HG03025 (cell line): ENCODE measurements around the gene OPRD1.
"Not testable (repeated sequence)": the region's sequence is repeated elsewhere in the genome, so short reads cannot be mapped to it uniquely, and the experiment has no call there.

Experiments used
- ATAC-seq: cut with Tn5 transposase; IDR thresholded peaks from one replicate; pipeline ENCODE4 v1.9.1; 2021; ENCODE audit warnings: mild to moderate bottlenecking, moderate library complexity; ENCODE audit not compliant: unreplicated experiment, low FRiP score

Gene OPRD1

DNA sequence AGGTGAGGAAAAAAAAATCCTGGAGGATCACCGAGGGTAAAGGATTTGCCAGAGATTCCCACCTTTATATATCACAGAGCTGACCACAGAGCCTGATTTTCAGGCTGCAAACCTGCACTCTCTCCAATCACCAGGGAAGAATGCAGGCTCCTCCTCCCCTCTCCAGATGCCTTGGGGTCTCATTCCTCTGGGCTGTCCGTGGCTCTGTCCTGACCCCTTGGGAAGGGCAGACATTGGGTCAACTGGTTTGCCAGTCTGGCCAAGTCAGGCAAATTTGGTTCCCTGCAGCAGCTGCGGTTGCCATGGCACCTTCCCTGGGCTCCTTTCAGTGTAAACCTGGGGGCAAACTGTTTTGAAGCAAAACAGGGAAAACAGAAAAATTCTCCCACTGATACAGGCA is 11.6 kb upstream of the OPRD1 start:
- ATAC-seq = no peak

DNA sequence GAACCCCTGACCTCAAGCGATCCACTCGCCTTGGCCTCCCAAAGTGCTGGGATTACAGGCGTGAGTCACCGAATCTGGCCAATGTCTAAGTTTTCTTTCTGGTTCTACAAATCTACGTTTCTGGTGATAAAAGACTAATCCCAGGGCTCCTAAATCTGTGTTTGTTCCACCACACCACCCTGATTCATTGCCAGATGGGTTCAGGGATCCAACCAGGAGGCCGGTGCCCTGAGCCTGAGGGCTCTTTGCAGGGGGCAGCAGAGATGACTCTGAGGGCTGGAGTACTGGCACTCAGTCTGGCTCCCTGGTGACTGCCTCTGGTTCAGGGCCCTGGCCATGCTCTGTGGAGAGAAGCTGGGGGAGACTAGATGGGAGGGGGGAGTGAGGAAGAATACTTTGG is 10.5 kb upstream of the OPRD1 start:
- ATAC-seq = no peak

DNA sequence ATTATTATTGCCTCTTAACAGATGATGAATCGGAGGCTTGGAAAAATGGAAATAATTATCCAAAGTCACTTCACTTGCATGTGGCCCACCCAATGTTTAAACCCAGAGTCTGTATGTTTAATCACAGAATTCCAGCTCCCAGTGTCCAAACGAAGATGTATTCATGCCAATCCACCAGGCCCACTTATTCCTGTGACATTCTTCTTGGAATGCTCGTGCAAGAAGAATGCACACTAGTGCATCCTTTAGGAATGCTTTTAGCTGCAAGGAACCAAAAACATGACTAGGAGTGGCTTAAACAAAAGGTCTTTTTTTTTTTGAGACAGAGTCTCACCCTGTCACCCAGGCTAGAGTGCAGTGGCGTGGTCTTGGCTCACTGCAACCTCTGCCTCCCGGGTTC is 8.9 kb upstream of the OPRD1 start:
- no peak for ATAC-seq

DNA sequence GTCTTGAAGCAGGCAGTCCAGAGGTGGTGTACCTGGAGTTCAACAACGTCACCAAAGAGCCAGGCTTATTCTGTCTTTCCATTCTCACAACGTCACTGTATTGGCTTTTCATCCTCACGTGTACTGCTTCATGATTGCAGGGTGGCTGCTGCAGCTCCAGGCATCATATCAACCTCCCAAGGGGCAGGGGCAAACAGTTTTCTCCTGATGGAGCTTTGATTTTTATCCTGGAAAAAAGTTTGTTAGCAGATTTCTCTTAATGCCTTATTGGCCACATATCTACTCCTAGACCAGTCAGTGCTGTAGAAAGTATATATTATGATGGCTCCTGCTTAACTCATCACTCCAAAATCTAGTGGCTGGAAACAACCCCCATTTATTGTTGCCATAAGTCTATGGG is 8.3 kb upstream of the OPRD1 start:
- no peak for ATAC-seq

DNA sequence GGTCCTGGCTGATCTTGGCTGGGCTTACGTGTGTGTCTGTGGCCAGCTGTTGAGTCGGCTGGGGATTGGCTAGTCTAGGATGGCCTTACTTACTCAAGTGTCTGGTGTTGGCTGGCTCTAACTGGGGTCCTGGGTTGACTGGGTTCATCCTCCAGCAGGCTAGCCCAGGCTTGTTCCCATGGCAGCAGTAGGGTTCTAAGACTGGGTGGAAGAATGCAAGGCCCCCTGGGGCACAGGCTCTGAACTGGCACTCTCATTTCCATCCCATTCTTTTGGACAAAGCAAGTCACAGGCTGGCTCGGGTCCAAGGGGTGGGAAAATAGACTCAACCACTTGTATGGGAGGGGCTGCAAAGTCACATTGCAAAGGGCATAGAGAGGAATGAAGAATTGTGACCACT is 7.9 kb upstream of the OPRD1 start:
- no peak for ATAC-seq

DNA sequence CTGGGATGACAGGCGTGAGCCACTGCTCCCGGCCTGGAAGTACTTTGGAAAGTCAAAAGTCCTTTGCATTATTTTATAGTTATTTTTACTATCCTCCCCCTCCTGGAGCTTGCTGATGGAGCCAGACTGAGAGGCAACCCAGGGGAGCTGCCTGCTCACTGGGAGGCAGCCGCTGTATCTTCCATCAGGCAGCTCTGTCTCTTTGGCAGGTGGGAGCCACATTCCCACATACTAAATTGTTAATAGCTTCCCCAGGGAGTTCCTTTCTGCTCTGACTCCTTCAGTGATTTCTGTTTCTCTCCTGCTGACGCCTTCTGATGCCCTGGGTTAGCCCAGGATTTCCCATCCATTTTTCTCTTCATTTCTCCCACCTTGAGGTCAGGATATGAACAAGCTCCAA is 4.9 kb upstream of the OPRD1 start:
- no peak for ATAC-seq

DNA sequence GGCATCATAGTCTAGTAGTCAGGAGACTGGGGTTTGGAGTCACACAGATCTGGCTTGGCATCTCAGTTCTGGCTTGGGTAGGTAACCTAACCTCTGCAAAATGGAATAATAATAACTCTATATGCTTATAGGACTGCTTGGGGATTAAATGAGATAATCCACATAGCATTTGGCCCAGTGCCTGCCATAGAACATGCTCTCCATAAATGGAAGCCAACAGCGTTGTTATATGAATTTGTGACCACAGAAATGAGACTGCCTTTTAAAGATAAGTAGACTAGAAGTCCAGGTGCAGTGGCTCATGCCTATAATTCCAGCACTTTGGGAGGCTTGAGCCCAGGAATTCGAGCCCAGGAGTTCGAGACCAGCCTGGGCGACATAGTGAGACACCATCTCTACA is 4.0 kb upstream of the OPRD1 start:
- no peak for ATAC-seq

DNA sequence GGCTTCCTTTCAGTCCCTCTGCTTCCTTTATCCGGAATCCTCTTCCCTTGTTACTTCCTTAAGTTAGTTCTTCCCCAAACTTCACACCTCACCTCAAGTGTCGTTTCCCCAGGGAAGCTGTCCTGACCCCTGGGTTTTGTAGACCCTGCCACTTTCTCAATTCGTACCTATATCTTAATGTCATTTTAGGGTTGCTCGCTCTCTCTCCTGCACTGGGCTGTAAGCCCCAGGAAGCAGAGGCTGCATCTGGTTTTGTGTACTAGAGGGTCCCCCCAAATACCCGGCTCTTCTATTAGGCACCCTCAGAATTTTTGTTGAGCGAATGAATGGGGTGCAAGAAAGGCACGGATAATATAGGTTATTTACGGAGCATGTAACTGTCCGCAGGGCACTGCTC is 603 bp upstream of the OPRD1 start:
- no peak for ATAC-seq

DNA sequence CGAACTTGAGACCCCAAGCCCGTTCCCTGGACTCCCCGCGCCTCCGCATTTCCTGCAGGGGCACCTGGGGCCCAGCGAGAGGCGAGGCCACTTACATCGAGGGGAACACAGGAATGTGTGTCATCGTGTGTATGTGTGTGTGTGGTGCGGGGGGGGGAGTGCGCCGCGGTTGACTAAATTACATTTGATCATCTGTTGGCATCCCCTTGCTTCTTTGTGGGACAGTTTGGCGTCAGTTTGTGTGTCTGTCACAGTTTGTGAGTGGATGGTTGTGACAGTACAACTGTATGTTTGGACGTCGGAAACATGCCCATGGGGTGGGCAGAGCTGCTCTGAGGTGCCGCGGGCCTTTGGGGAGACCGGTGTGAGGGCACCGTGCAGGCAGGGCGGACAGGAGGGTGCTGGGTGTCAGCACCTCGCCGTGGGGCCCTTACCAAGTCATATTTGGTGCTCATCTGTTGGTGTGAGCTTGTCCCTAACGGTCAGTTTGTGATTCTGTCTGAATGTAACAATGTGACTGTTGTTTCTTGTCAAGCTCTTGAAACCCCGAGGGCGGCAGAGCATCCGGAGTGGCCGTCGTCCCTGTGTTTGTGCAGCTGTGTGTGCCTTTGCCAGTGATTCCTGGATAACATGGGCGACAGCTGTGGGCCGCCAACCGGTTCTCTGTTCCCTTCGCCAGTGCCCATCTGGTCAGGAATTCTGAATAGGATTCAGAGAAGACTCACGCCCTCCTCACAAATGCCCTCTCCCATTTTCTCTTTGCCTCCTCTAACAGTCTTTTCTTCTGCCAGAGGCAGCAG is 899 bp downstream of the OPRD1 start:
- no peak for ATAC-seq

DNA sequence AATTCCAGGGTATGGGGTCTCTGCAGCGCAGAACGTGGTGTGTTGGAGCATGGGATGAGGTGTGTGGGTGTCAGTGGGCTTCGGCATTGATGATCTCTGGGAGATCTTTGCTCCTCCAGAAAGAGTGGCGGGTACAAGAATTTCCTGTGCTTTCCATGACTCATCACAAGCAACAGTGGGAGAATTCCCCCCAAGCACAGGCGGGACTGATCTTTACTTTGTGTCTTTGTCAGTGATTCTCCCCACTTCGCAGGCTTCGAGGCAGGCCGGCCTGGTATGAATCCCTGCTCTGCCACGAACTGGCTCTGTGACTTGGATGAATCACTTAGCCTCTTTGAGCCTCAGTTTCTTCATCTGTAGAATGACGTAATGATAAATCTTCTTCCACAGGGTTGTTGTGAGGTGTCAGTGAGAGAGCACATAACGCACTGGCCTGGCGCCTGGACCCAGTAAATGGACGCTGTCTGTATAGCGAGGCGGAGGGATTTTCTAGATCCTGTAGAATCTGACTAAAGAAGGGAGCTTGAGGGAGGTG is 2.0 kb downstream of the OPRD1 start:
- ATAC-seq = no peak

DNA sequence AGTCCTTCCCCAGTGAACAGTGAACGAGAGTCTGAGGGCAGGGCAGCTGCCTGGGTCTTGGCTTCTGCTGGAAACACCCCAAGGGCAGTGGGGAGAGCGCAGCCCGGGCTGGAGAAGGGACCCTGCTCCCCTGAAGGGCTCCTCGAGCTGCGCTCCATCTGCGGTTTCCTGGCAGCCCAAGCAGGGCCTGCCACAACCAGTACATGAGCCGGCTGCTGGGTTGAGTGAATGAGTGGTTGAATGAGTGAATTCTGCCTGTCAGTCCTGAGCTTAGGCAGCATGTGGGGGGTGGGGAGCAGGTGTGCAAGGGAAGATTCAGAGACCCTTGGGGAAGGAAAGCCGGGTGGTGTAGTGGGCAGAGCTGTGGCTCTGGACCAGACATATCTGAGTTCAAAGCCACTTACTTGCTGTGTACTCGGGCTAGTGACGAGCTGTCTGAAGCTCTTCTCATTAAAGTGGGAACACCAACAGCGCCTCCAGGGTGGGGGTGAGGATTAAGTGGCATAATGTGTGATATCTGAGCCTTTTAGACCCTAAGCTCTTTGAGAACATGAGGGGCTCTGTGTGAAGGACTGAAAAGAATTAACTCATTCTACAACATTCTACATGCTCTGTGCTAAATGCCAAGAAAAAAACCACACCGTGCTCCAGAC is 3.7 kb downstream of the OPRD1 start:
- ATAC-seq = no peak

DNA sequence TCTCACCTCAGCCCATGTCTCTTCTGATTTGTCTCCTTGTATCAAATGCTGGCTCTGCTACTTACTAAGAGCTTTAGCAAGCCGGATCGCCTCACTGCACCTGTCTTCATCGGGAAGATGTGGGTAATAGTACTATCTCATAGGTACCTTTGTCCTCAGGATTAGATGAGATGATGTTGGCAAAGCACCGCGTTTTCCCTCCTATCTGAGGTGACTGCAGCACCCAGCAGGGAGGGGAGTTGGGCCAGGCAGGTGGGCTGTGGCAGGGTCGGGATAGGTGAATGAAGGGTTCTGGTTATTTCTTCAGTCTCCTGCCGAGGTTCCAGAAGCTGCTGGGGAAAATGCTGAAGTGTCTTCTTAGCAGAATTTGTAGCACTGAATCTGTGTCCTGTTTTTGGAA is 5.2 kb downstream of the OPRD1 start:
- no peak for ATAC-seq

DNA sequence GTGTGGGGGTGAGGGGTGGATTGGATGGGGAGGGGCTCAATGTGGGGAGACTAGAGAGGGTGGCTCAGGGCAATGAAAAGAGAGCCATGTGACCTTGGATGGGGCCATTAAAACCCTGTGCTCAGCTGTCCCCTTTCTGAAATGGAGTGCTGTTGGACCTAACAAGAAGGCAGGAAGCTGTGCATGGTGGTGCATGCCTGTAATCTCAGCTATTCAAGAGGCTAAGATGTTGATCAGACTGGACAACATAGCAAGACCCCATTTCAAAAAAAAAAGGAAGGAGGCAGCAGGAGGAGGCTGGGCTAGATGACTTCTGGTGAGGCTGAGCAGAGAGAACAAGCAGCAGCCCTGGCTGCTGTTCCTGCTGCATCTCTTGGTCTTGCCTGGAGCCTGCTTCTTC is 7.0 kb downstream of the OPRD1 start:
- ATAC-seq = no peak

DNA sequence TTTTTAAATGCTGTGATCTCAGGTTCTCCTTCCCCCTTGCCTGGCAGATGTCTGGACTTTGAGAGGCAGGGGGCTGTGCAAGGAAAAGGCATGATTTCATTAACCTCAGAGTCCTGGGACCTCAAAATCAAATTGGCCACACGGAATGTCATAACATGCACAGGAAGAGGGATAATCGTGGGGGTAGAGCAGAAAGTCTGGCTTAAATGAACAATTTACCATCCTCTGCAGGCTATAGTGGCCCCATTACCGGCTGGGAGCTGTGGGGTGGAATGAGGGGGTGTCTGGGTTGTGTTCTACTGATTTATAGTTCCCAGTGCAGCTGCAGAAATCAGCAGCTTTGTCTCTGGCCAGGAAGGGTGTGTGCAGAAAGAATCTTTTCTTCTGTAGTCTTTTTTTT is 10.8 kb downstream of the OPRD1 start:
- no peak for ATAC-seq

DNA sequence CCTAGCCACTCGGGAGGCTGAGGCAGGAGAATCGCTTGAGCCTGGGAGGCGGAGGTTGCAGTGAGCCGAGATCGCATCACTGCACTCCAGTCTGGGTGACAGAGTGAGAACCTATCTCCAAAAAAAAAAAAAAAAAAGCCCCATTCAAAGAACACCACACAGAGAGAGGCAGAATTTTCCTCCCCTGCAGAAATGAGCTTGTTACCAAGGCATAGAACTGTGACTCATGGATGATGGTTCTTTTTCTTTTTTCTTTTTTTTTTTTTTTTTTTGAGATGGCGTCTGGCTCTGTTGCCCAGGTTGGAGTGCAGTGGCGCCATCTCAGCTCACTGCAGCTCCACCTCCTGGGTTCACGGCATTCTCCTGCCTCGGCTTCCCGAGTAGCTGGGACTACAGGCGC is 12.1 kb downstream of the OPRD1 start:
- ATAC-seq = not testable (repeated sequence)

DNA sequence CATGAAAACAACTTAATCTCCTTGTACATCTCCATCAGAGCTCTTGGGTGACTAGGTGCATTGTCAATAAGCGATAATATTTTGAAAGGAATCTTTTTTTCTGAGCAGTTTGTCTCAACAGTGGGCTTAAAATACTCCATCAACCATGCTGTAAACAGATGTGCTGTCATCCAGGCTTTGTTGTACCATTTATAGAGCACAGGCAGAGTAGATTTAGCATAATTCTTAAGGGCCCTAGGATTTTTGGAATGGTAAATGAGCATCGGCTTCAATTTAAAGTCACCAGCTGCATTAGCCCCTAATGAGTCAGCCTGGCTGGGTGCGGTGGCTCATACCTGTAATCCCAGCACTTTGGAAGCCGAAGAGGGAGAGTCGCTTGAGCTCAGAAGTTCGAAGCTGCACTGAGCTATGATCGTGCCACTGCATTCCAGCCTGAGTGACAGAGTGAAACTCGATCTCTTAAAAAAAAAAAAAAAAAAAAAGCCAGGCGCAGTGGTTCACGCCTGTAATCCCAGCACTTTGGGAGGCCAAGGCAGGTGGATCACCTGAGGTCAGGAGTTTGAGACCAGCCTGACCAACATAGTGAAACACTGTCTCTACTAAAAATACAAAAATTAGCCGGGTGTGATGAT is 16.4 kb downstream of the OPRD1 start:
- ATAC-seq = not testable (repeated sequence)

DNA sequence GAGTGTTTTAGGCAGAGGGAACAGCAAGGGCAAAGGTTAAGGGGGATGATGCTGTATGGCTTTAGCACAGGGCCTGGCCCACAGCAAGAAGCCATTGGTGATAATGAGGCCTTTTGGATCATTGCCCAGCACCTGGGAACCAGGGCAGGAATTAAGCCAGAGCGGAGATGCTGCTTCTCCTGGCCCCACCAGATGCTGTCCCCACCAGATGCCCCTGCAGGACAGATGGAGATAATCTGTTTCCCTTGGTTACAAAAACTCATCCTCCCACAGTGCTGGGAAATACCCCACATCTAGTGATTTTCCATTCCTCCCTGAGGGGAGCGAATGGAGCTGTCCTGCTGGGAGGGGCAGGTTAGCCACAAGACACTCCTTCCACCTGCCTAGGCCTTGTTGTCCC is 18.8 kb downstream of the OPRD1 start:
- ATAC-seq = no peak

DNA sequence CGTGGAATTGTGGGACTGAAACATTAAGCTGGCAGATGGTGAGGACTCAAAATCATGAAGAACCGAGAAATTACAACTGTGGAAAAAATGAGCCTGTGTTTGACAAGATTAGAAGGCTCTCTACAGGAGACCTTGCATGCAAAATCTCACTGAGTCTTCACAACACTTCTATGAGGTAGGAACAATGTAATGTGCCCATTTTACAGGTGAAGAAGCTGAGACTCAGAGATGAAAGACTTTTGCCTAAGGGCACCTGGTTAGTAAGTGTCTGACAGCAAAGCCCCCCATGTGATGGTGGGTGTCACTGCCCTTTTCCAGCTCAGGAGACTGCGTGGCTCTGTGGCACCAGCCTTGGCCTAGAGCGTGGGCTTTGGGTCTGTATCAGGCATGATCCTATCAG is 21.0 kb downstream of the OPRD1 start:
- no peak for ATAC-seq

DNA sequence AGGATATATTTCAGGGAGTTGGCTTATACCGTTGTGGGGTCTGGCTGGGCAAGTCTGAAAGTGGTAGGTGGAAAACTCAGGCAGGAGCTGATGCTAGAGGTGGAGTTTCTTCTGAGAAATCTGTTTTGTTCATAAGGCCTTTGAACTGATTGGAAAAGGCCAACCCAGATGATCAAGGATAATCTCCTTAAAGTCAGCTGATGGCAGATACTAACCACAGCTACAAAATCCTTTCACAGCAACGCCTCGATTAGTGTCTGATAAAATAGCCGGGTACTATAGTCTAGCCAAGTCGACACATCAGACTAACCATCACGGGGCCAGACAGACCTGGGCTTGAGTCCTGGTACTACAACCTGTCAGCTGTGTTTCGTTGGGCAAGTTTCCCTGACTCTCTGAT is 21.4 kb downstream of the OPRD1 start:
- ATAC-seq = no peak

DNA sequence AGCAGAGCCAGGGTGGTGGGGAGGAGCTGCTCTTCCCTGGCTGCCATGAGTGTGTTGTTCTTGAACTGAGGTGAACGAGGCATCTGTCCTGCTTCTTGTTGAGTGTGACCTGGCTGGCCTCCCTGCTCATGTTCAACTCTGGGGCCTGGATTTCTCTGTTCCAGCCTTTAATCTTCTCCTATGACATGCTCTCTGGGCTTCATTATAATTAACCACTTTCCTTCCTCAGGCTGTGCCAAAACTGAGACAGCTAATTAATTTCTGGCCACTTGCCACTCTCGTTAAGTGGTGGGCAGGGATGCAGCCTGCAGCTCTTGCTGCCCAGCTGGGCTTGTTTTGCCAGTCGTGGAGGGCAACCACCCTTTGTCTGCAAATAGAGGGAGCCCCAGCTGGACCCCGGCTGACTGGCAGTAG is 23.3 kb downstream of the OPRD1 start:
- no peak for ATAC-seq

DNA sequence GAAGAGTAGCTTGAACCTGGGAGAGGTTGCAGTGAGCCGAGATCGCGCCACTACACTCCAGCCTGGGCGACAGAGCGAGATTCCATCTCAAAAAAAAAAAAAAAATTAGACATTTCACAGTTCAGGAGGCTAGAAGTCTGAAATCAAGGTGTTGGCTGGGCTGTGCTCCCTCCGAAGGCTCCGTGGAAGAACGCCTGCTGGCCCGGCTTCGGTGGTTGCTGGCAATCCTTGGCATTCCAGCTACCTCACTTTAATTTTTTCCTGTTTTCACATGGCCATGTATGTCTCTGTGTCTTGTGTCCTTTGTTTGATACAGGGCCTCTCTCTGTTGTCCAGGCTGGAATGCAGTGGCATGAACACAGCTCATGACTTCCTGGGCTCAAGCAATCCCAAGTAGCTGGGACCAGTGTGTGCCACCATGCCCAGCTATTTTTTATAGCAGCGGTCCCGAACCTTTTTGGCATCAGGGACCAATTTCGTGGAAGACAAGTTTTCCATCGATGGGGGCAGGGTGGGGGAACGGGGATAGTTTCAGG is 24.5 kb downstream of the OPRD1 start:
- no peak for ATAC-seq
